ENCODE data around the gene KRTAP4-3.

The KRTAP4-3 gene

GRCh38 chr17:41177727-41178271 is 9.8 kb upstream of the KRTAP4-3 start, which contains the start of gene KRTAP4-2:
KRTAP4-2 (minus strand) TSS chr17:41178221; CDS start chr17:41178164, 57 bp downstream.
- Histone ChIP-seq H3K27ac (ENCODE audit: low read depth, low read length, poor library complexity, severe bottlenecking) (no peak within 1 kb of the TSS), H3K27me3 (ENCODE audit: insufficient read depth, low read length) (no peaks in the 10 kb centered on the region), H4K20me1 (ENCODE audit: insufficient read depth, low read length) (no peaks in the 10 kb centered on the region), H3K4me2 (ENCODE audit: low read length) (no peak within 1 kb of the TSS), H3K4me3 (ENCODE audit: low read depth, low read length, poor library complexity, severe bottlenecking) (no peak within 1 kb of the TSS), H3F3A (ENCODE audit: insufficient read depth, low read length) (no peaks in the 10 kb centered on the region), H3K4me1 (ENCODE audit: insufficient read depth, low read length, severe bottlenecking) (no peaks in the 10 kb centered on the region), H3K9ac (ENCODE audit: low read length) (no peak within 1 kb of the TSS), H3K36me3 (ENCODE audit: insufficient read depth, low read length) (no peaks in the 10 kb centered on the region), H3K9me2 (ENCODE audit: low read depth, low read length) (no peaks in the 10 kb centered on the region), H3K79me2 (ENCODE audit: insufficient read depth, low read length) (no peaks in the 10 kb centered on the region), H2AFZ (ENCODE audit: low read length) (no peak within 1 kb of the TSS), H3K9me3 (ENCODE audit: low read length) (no peaks in the 10 kb centered on the region)
- TF ChIP-seq EZH2 (IDR thresholded peaks at IDR 0.05; ENCODE audit: borderline replicate concordance, low read length) (no peak), CTCF (IDR thresholded peaks at IDR 0.05; ENCODE audit: low read length) (no peak)

- H3F3A ChIP-seq (ENCODE audit: insufficient read depth, low read length), result no peaks in the 10 kb centered on the region
- H4K20me1 ChIP-seq (ENCODE audit: insufficient read depth, low read length), result no peaks in the 10 kb centered on the region
- H3K36me3 ChIP-seq (ENCODE audit: insufficient read depth, low read length), result no peaks in the 10 kb centered on the region
- no peak overlapping the region for H3K4me3 ChIP-seq (ENCODE audit: low read depth, low read length, poor library complexity, severe bottlenecking)
- no peak overlapping the region for H3K27ac ChIP-seq (ENCODE audit: low read depth, low read length, poor library complexity, severe bottlenecking)
- H3K4me1 ChIP-seq (ENCODE audit: insufficient read depth, low read length, severe bottlenecking), result no peaks in the 10 kb centered on the region
- no peak overlapping the region for H3K9ac ChIP-seq (ENCODE audit: low read length)
- H3K9me3 ChIP-seq (ENCODE audit: low read length), result no peaks in the 10 kb centered on the region
- H3K27me3 ChIP-seq (ENCODE audit: insufficient read depth, low read length), result no peaks in the 10 kb centered on the region
- H2AFZ ChIP-seq (ENCODE audit: low read length), result no peak overlapping the region
- H3K79me2 ChIP-seq (ENCODE audit: insufficient read depth, low read length), result no peaks in the 10 kb centered on the region
- H3K4me2 ChIP-seq (ENCODE audit: low read length), result no peak overlapping the region
- no peaks in the 10 kb centered on the region for H3K9me2 ChIP-seq (ENCODE audit: low read depth, low read length)
- TF ChIP-seq CTCF (IDR thresholded peaks at IDR 0.05; ENCODE audit: low read length) (no peak), EZH2 (IDR thresholded peaks at IDR 0.05; ENCODE audit: borderline replicate concordance, low read length) (no peak)
Measured at GRCh38 chr17:41176744-41177387, 8.8 kb upstream of the KRTAP4-3 start.

- Histone ChIP-seq H3K36me3 (ENCODE audit: insufficient read depth, low read length) (no peaks in the 10 kb centered on the region), H3K4me3 (ENCODE audit: low read depth, low read length, poor library complexity, severe bottlenecking) (no peak overlapping the region), H3K9me2 (ENCODE audit: low read depth, low read length) (no peaks in the 10 kb centered on the region), H3F3A (ENCODE audit: insufficient read depth, low read length) (no peaks in the 10 kb centered on the region), H3K27me3 (ENCODE audit: insufficient read depth, low read length) (no peaks in the 10 kb centered on the region), H3K9ac (ENCODE audit: low read length) (no peak overlapping the region), H3K4me2 (ENCODE audit: low read length) (no peak overlapping the region), H3K4me1 (ENCODE audit: insufficient read depth, low read length, severe bottlenecking) (no peaks in the 10 kb centered on the region), H3K79me2 (ENCODE audit: insufficient read depth, low read length) (no peaks in the 10 kb centered on the region), H4K20me1 (ENCODE audit: insufficient read depth, low read length) (no peaks in the 10 kb centered on the region), H3K9me3 (ENCODE audit: low read length) (no peaks in the 10 kb centered on the region), H2AFZ (ENCODE audit: low read length) (no peak overlapping the region), H3K27ac (ENCODE audit: low read depth, low read length, poor library complexity, severe bottlenecking) (no peak overlapping the region)
- TF ChIP-seq EZH2 (IDR thresholded peaks at IDR 0.05; ENCODE audit: borderline replicate concordance, low read length) (no peak), CTCF (IDR thresholded peaks at IDR 0.05; ENCODE audit: low read length) (no peak)
Measured at GRCh38 chr17:41171886-41172285, 3.9 kb upstream of the KRTAP4-3 start.

All from OCI-LY1 (cell line).